GM21515 (cell line): ENCODE results near the gene AGL.
A peak's percentile ranks its signal among the peaks of the same experiment; 100 is the strongest.
"Not testable (repeated sequence)": the region's sequence is repeated elsewhere in the genome, so short reads cannot be mapped to it uniquely, and the experiment has no call there.

Experiments used
- ATAC-seq: cut with Tn5 transposase; IDR thresholded peaks from one replicate; pipeline ENCODE4 v1.9.1; 2021; ENCODE audit not compliant: unreplicated experiment

The AGL gene

GRCh38 chr1:99849744-99850458 is at the start of gene AGL:
TSS of gene AGL (plus strand) at chr1:99850361. CDS start at chr1:99851043, 682 bp downstream.
- ATAC-seq: peak; percentile 99

- ATAC-seq: no peak
Observed at GRCh38 chr1:99801584-99801983, 48.6 kb upstream of the AGL start.

- no peak for ATAC-seq
Observed at GRCh38 chr1:99806882-99807281, 43.3 kb upstream of the AGL start.

- ATAC-seq: peak; percentile 92
Observed at GRCh38 chr1:99808391-99809115, 41.6 kb upstream of the AGL start.

- ATAC-seq: no peak
Observed at GRCh38 chr1:99811075-99811474, 39.1 kb upstream of the AGL start.

- no peak for ATAC-seq
Observed at GRCh38 chr1:99811747-99812146, 38.4 kb upstream of the AGL start.

- no peak for ATAC-seq
Observed at GRCh38 chr1:99814373-99814900, 35.7 kb upstream of the AGL start.

GRCh38 chr1:99816656-99817055 is 33.5 kb upstream of the AGL start:
- no peak for ATAC-seq

- no peak for ATAC-seq
Observed at GRCh38 chr1:99818063-99818699, 32.0 kb upstream of the AGL start.

- peak; percentile 78 for ATAC-seq
Observed at GRCh38 chr1:99820546-99820945, 29.6 kb upstream of the AGL start.

GRCh38 chr1:99825098-99825497 is 25.1 kb upstream of the AGL start:
- no peak for ATAC-seq

- no peak for ATAC-seq
Observed at GRCh38 chr1:99825702-99826101, 24.5 kb upstream of the AGL start.

- ATAC-seq: no peak
Observed at GRCh38 chr1:99827970-99828369, 22.2 kb upstream of the AGL start.

GRCh38 chr1:99829269-99829668 is 20.9 kb upstream of the AGL start:
- ATAC-seq: no peak

- ATAC-seq: not testable (repeated sequence)
Observed at GRCh38 chr1:99833911-99834310, 16.2 kb upstream of the AGL start.

GRCh38 chr1:99836171-99837103 is 13.7 kb upstream of the AGL start:
- ATAC-seq: not testable (repeated sequence)

- not testable (repeated sequence) for ATAC-seq
Observed at GRCh38 chr1:99840353-99840752, 9.8 kb upstream of the AGL start.

- no peak for ATAC-seq
Observed at GRCh38 chr1:99843760-99844159, 6.4 kb upstream of the AGL start.

- not testable (repeated sequence) for ATAC-seq
Observed at GRCh38 chr1:99845201-99845600, 5.0 kb upstream of the AGL start.

GRCh38 chr1:99849413-99849743 is 783 bp upstream of the AGL start:
- ATAC-seq: peak; percentile 6
